WTC11 (cell line): ENCODE data around the gene HMGB4. TPM values are rescaled to one million over a fixed set of nuclear protein-coding genes. Genes with fewer than 3 reads are reported as not detected.

Experiments used
- ATAC-seq: fragments of 200-7000 bp; cut with Tn5 transposase; 2 replicates; pipeline ENCODE4 v1.10.0; 2021; ENCODE audit warnings: mild to moderate bottlenecking, moderate library complexity
- CTCF ChIA-PET: fragments of 300-600 bp; sonication (Branson Sonifier 250); formaldehyde crosslinking; loops from one replicate; lab custom pipeline; 2021; ENCODE audit warnings: antibody characterized with exemption; lab: Charles Lee
- POLR2A ChIA-PET: fragments of 350-600 bp; sonication (Branson Sonifier 250); formaldehyde crosslinking; loops from one replicate; lab custom pipeline; 2021; ENCODE audit warnings: antibody characterized with exemption; lab: Charles Lee
- DNase-seq: peaks from one replicate; pipeline ENCODE4 v3.0.0; 2021; ENCODE audit warnings: low spot score
- H3K27ac Mint-ChIP-seq: 2 replicates; pipeline ENCODE4 v1.8.0; 2021; ENCODE audit warnings: mixed read lengths
- H3K27me3 Mint-ChIP-seq: 2 replicates; pipeline ENCODE4 v1.8.0; 2021; ENCODE audit warnings: low read depth, mild to moderate bottlenecking, moderate library complexity, mixed read lengths
- H3K36me3 Mint-ChIP-seq: 2 replicates; pipeline ENCODE4 v1.8.0; 2021; ENCODE audit warnings: mixed read lengths
- H3K4me1 Mint-ChIP-seq: 2 replicates; pipeline ENCODE4 v1.8.0; 2022; ENCODE audit warnings: mixed read lengths
- H3K4me3 Mint-ChIP-seq: 2 replicates; pipeline ENCODE4 v1.8.0; 2021; ENCODE audit warnings: mild to moderate bottlenecking, moderate library complexity, mixed read lengths
- H3K9me3 Mint-ChIP-seq: 2 replicates; pipeline ENCODE4 v1.8.0; 2021; ENCODE audit warnings: mixed read lengths
- ATF6 ChIP-seq: sonication (generic); formaldehyde crosslinking; IDR thresholded peaks from 2 replicates; pipeline ENCODE4 v1.8.1; 2023; ENCODE audit warnings: mild to moderate bottlenecking, missing genetic modification reagents
- CREB1 ChIP-seq: sonication (generic); formaldehyde crosslinking; IDR thresholded peaks from 2 replicates; pipeline ENCODE4 v1.8.0; 2023; ENCODE audit warnings: mild to moderate bottlenecking, missing genetic modification reagents
- CREM ChIP-seq: sonication (generic); formaldehyde crosslinking; IDR thresholded peaks from 2 replicates; pipeline ENCODE4 v1.8.1; 2022; ENCODE audit warnings: mild to moderate bottlenecking, missing genetic modification reagents, moderate library complexity
- GABPB1 ChIP-seq: sonication (generic); formaldehyde crosslinking; IDR thresholded peaks from 2 replicates; pipeline ENCODE4 v1.8.1; 2023; ENCODE audit warnings: mild to moderate bottlenecking, missing genetic modification reagents
- GTF2I ChIP-seq: fragments of 250-450 bp; sonication (Bioruptor Pico); conservative IDR thresholded peaks from 2 replicates; pipeline ENCODE4 v1.4.0; 2021; ENCODE audit warnings: mild to moderate bottlenecking
- HMGXB4 ChIP-seq: sonication (generic); formaldehyde crosslinking; IDR thresholded peaks from 2 replicates; pipeline ENCODE4 v1.8.1; 2023; ENCODE audit warnings: mild to moderate bottlenecking, moderate library complexity, missing genetic modification reagents
- JAZF1 ChIP-seq: fragments of 250-450 bp; sonication (Bioruptor Pico); IDR thresholded peaks from 2 replicates; pipeline ENCODE4 v1.9.0; 2021; ENCODE audit warnings: moderate library complexity, mild to moderate bottlenecking, inconsistent platforms
- SMAD4 ChIP-seq: sonication (generic); formaldehyde crosslinking; IDR thresholded peaks from 2 replicates; pipeline ENCODE4 v1.8.0; 2022; ENCODE audit warnings: mild to moderate bottlenecking, missing genetic modification reagents
- TCF7 ChIP-seq: sonication (generic); formaldehyde crosslinking; IDR thresholded peaks from 2 replicates; pipeline ENCODE4 v1.8.0; 2022; ENCODE audit warnings: mild to moderate bottlenecking, low read depth, missing genetic modification reagents, moderate library complexity
- ZNF121 ChIP-seq: sonication (generic); formaldehyde crosslinking; IDR thresholded peaks from 2 replicates; pipeline ENCODE4 v1.8.0; 2023; ENCODE audit warnings: missing genetic modification reagents
- ZNF396 ChIP-seq: fragments of 250-450 bp; sonication (Bioruptor Pico); IDR thresholded peaks from 2 replicates; pipeline ENCODE4 v1.8.0; 2021; ENCODE audit warnings: mild to moderate bottlenecking, moderate library complexity, borderline replicate concordance
- ZNF416 ChIP-seq: fragments of 250-450 bp; sonication (Bioruptor Pico); IDR thresholded peaks from 2 replicates; pipeline ENCODE4 v1.9.0; 2021; ENCODE audit warnings: mild to moderate bottlenecking, inconsistent platforms
- ZNF425 ChIP-seq: fragments of 250-450 bp; sonication (Bioruptor Pico); conservative IDR thresholded peaks from 2 replicates; pipeline ENCODE4 v1.9.0; 2021; ENCODE audit warnings: mild to moderate bottlenecking
- total RNA-seq: library from RNA; stranded (reverse); gene quantifications from 3 replicates; pipeline ENCODE4 v1.2.3, GENCODE V29; 2021
- TF ChIP-seq, protein P1 (sequence below): sonication (generic); formaldehyde crosslinking; conservative IDR thresholded peaks from 2 replicates; pipeline ENCODE4 v1.8.1; 2023; ENCODE audit warnings: mild to moderate bottlenecking, low read depth, missing genetic modification reagents, moderate library complexity
- TF ChIP-seq, protein P2 (sequence below): fragments of 200-600 bp; IDR thresholded peaks from 2 replicates; pipeline ENCODE4 v1.8.0; 2022; ENCODE audit warnings: antibody characterized with exemption
- TF ChIP-seq, protein P3 (sequence below): fragments of 250-450 bp; sonication (Bioruptor Pico); IDR thresholded peaks from 2 replicates; pipeline ENCODE4 v1.9.0; 2021; ENCODE audit warnings: mild to moderate bottlenecking
- TF ChIP-seq, protein P4 (sequence below): sonication (generic); formaldehyde crosslinking; conservative IDR thresholded peaks from 2 replicates; pipeline ENCODE4 v1.8.1; 2022; ENCODE audit warnings: mild to moderate bottlenecking, missing genetic modification reagents
- TF ChIP-seq, protein P5 (sequence below): sonication (generic); formaldehyde crosslinking; IDR thresholded peaks from 2 replicates; pipeline ENCODE4 v1.8.1; 2023; ENCODE audit warnings: mild to moderate bottlenecking, missing genetic modification reagents

Gene HMGB4
- total RNA-seq, 1 experiment from 2014 or later, result not detected

DNA sequence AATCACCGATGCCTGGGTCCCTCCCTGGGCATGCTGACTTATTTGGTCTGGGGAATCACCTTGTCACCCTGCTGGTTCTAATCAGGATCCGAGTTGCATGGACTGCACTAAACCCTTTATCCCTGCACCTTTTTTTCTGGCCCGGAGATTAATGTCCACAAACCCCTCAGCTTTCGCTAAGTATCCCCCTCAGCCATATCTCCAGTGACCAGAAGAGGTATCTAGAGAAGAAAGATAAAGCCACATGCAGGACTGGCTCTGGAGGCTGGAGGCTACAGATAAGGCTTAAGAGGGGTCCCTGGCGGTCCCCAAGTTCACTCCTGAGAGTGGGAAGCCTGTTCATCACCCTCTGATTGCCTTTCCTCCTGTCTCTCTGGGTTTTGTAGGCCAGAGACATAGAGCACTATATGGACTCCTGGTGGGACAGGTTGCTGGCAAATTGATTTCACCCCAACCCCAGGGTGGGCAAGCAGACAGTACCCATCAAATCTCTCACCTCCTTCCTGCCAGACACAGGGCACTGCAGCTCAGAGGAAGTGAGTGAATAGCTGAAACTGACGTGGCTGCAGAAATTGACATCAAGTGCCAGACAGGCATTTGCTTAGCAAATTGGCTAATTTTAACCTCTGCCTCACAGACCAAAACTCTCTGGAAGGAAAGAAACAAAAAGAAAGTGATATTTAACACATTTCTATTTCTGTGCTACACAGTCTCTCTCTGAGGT, 38.8 kb downstream of the HMGB4 start:
- CTCF ChIA-PET, result no interaction called here
- Mint-ChIP-seq H3K27ac (no peak overlapping the region), H3K4me1 (peaks cover 3% of the 10 kb centered on the region; the same call in 1 of the 2 replicates), H3K9me3 (peaks cover 7% of the 10 kb centered on the region), H3K4me3 (no peak overlapping the region), H3K27me3 (no peaks in the 10 kb centered on the region), H3K36me3 (no peaks in the 10 kb centered on the region; the same call in 1 of the 2 replicates)
- POLR2A ChIA-PET, result interaction anchor here (0.6 kb wide), 1 partner anchor 219 kb away, joined by 3 read pairs; no protein-coding TSS in a partner anchor
- ATAC-seq, result no peak
- no peak for DNase-seq
- TF ChIP-seq, protein P1, sequence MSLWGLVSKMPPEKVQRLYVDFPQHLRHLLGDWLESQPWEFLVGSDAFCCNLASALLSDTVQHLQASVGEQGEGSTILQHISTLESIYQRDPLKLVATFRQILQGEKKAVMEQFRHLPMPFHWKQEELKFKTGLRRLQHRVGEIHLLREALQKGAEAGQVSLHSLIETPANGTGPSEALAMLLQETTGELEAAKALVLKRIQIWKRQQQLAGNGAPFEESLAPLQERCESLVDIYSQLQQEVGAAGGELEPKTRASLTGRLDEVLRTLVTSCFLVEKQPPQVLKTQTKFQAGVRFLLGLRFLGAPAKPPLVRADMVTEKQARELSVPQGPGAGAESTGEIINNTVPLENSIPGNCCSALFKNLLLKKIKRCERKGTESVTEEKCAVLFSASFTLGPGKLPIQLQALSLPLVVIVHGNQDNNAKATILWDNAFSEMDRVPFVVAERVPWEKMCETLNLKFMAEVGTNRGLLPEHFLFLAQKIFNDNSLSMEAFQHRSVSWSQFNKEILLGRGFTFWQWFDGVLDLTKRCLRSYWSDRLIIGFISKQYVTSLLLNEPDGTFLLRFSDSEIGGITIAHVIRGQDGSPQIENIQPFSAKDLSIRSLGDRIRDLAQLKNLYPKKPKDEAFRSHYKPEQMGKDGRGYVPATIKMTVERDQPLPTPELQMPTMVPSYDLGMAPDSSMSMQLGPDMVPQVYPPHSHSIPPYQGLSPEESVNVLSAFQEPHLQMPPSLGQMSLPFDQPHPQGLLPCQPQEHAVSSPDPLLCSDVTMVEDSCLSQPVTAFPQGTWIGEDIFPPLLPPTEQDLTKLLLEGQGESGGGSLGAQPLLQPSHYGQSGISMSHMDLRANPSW, result no peak
- TF ChIP-seq HMGXB4 (CRISPR knock-in tag), result no peak
- TF ChIP-seq, protein P2, sequence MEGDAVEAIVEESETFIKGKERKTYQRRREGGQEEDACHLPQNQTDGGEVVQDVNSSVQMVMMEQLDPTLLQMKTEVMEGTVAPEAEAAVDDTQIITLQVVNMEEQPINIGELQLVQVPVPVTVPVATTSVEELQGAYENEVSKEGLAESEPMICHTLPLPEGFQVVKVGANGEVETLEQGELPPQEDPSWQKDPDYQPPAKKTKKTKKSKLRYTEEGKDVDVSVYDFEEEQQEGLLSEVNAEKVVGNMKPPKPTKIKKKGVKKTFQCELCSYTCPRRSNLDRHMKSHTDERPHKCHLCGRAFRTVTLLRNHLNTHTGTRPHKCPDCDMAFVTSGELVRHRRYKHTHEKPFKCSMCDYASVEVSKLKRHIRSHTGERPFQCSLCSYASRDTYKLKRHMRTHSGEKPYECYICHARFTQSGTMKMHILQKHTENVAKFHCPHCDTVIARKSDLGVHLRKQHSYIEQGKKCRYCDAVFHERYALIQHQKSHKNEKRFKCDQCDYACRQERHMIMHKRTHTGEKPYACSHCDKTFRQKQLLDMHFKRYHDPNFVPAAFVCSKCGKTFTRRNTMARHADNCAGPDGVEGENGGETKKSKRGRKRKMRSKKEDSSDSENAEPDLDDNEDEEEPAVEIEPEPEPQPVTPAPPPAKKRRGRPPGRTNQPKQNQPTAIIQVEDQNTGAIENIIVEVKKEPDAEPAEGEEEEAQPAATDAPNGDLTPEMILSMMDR, result no peak
- TF ChIP-seq JAZF1 (CRISPR knock-in tag), result no peak
- TF ChIP-seq SMAD4 (CRISPR knock-in tag), result no peak
- TF ChIP-seq TCF7 (CRISPR knock-in tag), result no peak
- TF ChIP-seq ZNF396, result no peak
- TF ChIP-seq GABPB1 (CRISPR knock-in tag), result no peak

- ChIA-PET POLR2A (interaction anchor here (0.6 kb wide), 1 partner anchor 219 kb away, joined by 3 read pairs; no protein-coding TSS in a partner anchor), CTCF (no interaction called here)
- ATAC-seq (no peak), DNase-seq (no peak)
- no peak for TF ChIP-seq GTF2I (CRISPR knock-in tag)
- no peak for TF ChIP-seq ATF6 (CRISPR knock-in tag)
- TF ChIP-seq, protein P3, sequence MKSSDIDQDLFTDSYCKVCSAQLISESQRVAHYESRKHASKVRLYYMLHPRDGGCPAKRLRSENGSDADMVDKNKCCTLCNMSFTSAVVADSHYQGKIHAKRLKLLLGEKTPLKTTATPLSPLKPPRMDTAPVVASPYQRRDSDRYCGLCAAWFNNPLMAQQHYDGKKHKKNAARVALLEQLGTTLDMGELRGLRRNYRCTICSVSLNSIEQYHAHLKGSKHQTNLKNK, result no peak
- TF ChIP-seq, protein P4, sequence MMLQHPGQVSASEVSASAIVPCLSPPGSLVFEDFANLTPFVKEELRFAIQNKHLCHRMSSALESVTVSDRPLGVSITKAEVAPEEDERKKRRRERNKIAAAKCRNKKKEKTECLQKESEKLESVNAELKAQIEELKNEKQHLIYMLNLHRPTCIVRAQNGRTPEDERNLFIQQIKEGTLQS (CRISPR knock-in tag), result no peak
- no peak for TF ChIP-seq ZNF416 (CRISPR knock-in tag)
- TF ChIP-seq CREB1, result no peak
- TF ChIP-seq CREM (CRISPR knock-in tag), result no peak
- TF ChIP-seq, protein P5, sequence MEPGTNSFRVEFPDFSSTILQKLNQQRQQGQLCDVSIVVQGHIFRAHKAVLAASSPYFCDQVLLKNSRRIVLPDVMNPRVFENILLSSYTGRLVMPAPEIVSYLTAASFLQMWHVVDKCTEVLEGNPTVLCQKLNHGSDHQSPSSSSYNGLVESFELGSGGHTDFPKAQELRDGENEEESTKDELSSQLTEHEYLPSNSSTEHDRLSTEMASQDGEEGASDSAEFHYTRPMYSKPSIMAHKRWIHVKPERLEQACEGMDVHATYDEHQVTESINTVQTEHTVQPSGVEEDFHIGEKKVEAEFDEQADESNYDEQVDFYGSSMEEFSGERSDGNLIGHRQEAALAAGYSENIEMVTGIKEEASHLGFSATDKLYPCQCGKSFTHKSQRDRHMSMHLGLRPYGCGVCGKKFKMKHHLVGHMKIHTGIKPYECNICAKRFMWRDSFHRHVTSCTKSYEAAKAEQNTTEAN (CRISPR knock-in tag), result no peak
- no peak for TF ChIP-seq ZNF121 (CRISPR knock-in tag)
- TF ChIP-seq ZNF425 (CRISPR knock-in tag), result no peak
- Mint-ChIP-seq H3K27me3 (no peaks in the 10 kb centered on the region), H3K9me3 (peaks cover 7% of the 10 kb centered on the region), H3K36me3 (no peaks in the 10 kb centered on the region; the same call in 1 of the 2 replicates), H3K4me1 (peaks cover 3% of the 10 kb centered on the region; the same call in 1 of the 2 replicates), H3K4me3 (no peak overlapping the region), H3K27ac (no peak overlapping the region)
Observed at GRCh38 chr1:33903210-33903589, 39.3 kb downstream of the HMGB4 start.
